GM18498 (cell line): ENCODE measurements around the gene CDK5.
"Not testable (repeated sequence)": the region's sequence is repeated elsewhere in the genome, so short reads cannot be mapped to it uniquely, and the experiment has no call there.

Experiments
- ATAC-seq: cut with Tn5 transposase; IDR thresholded peaks from one replicate; pipeline ENCODE4 v1.9.1; 2021; ENCODE audit warnings: mild to moderate bottlenecking, moderate library complexity; ENCODE audit not compliant: unreplicated experiment

Gene CDK5

GRCh38 chr7:151017370-151017952 lies 40.2 kb downstream of the CDK5 start:
- ATAC-seq = no peak

DNA sequence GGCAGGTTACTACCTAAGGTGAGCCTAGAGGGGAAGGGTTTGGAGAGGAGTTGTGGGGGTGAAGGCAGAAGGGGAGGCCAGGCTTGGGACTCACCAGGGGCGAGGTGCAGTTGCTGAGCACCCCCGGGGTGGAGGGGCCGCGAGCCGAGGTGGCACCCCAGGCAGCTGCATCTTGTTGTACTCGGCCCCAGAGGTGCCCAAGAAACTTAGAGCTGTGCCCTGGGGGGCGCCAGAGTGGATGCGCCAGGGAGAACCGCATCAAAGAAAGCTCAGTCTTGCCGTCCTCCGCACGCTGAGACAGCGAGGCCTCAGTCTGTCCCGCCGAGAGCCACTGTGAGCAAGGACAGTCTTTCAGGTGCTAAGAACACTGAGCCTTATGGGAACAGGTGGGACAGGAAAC lies 40.8 kb downstream of the CDK5 start:
- no peak for ATAC-seq

DNA sequence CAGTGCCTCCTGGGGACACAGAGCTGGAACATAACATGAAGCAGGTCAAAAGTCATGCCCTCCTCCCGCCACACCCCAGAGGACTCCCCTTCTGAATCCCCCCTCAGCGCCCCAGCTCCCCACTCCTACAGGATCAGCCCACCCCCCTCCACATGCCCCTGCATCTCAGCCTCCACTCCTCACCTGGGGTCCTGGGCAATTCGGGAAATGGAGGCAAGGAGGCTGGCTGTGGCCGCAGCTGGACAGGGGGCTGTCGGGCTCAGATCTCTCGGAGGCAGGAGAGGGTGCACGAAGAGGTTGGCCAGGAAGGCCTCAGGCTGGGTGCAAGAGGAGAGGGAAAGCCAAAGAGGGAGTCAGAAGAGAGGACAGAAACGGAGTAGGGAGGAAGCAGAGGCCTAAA lies 41.2 kb downstream of the CDK5 start:
- no peak for ATAC-seq

GRCh38 chr7:151015967-151016366 lies 41.7 kb downstream of the CDK5 start:
- no peak for ATAC-seq

DNA sequence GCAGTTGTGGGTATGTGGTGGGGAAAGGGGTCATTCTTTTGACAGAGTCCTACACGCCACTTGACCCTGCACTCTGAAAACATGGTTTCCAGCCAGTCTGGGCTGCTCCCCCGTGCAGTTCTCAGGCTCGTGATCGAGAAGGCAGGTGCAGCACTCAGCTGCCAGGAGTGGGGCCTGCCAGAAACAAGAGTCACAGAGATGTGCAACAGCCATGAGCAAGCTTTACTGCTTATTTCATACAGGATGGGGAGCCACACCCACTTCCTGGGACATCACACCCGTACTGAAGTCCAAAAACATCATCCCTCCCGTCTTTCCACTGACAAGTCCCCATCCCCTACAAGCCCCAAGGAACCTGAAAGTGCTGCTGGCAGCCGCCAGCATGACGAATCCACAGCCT lies 42.7 kb downstream of the CDK5 start:
- no peak for ATAC-seq

DNA sequence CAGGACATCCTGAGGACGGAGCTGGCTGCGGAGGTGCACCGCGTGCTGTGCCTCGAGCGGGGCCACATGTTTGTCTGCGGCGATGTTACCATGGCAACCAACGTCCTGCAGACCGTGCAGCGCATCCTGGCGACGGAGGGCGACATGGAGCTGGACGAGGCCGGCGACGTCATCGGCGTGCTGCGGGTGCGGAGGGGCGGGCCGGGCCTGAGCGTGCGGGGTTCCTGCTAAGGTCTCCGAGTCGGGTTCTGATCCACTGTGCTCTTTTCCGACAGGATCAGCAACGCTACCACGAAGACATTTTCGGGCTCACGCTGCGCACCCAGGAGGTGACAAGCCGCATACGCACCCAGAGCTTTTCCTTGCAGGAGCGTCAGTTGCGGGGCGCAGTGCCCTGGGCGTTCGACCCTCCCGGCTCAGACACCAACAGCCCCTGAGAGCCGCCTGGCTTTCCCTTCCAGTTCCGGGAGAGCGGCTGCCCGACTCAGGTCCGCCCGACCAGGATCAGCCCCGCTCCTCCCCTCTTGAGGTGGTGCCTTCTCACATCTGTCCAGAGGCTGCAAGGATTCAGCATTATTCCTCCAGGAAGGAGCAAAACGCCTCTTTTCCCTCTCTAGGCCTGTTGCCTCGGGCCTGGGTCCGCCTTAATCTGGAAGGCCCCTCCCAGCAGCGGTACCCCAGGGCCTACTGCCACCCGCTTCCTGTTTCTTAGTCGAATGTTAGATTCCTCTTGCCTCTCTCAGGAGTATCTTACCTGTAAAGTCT lies 43.8 kb downstream of the CDK5 start:
- peak; percentile 52 for ATAC-seq

- ATAC-seq = no peak
Observed at GRCh38 chr7:151013356-151013732, 44.4 kb downstream of the CDK5 start.

- ATAC-seq = no peak
Observed at GRCh38 chr7:151012911-151013347, 44.8 kb downstream of the CDK5 start.

DNA sequence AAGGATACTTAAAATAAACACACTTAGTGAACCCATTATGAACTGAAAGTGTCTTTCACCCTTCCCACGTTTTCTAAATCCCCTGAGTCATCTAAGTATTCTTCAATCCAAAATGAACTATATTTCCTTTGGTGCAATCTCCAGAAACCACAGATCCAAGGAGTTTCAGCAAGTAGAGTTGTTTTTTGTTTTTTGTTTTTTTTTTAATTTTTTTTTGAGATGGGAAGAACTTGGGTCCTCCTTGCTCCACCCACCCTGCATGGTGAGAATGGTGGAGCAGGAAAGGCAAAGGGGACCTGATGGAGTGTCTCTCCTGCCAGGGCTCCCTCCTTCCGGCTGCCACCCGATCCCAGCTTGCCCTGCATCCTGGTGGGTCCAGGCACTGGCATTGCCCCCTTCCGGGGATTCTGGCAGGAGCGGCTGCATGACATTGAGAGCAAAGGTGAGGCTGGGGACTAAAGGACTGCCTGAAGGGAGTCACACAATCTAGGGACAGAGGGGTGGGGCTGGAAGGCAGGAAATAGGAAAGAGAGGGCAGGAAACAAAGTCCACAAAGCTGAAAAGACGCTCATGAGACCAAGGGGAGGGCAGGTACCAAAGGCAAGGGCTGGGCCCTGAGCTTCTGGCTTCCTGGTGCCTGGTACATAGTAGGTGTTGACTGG lies 45.5 kb downstream of the CDK5 start:
- no peak for ATAC-seq

- ATAC-seq = not testable (repeated sequence)
Observed at GRCh38 chr7:151011616-151012015, 46.1 kb downstream of the CDK5 start.

- ATAC-seq = no peak
Observed at GRCh38 chr7:151011097-151011409, 46.6 kb downstream of the CDK5 start.

DNA sequence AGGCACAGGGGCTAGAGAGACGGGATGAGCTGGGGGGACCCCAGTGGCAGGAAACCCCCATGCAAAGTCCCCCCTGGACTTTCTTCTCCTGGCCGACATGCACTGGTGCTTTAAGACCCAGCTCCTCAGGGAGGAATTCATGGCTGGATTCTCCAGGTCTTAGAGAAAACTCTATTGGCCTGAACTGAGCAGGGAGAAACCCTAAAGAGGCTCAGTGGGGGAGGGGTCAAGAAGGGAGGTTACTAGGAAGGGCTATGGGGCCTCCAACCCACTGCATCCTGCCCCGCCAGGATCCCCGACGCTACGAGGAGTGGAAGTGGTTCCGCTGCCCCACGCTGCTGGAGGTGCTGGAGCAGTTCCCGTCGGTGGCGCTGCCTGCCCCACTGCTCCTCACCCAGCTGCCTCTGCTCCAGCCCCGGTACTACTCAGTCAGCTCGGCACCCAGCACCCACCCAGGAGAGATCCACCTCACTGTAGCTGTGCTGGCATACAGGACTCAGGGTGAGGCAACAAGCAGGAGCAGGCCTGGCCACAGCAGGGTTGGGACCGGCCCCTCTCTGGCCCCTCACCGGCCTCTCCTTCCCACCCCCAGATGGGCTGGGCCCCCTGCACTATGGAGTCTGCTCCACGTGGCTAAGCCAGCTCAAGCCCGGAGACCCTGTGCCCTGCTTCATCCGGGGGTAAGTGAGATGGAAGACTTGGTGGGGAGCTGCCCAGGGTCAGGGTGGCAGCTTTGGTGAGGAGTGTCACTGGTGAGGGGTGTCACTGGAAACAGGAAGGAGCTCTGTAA lies 47.2 kb downstream of the CDK5 start:
- no peak for ATAC-seq

- no peak for ATAC-seq
Observed at GRCh38 chr7:151010037-151010306, 47.7 kb downstream of the CDK5 start.

- ATAC-seq = no peak
Observed at GRCh38 chr7:151009327-151010036, 48.2 kb downstream of the CDK5 start.

GRCh38 chr7:151008511-151009323 lies 49.0 kb downstream of the CDK5 start:
- ATAC-seq = no peak

DNA sequence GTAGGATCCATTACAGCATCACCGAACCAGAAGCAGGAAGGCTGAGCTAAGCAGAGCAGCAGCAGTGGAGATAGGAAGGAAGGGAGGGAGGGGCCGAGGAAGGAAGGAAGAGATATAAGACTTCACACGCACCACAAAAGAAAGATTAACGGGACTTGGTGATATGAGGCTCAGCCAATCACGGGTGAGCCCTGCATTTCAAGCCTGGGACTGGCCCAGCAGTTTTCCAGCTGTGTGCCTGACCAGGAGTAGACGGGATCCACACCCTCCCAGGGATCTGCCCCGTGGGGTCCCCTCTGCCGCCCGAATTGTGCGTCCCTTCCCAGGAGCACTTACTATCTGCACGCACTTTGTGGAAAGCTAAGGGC lies 49.6 kb downstream of the CDK5 start:
- ATAC-seq = no peak

DNA sequence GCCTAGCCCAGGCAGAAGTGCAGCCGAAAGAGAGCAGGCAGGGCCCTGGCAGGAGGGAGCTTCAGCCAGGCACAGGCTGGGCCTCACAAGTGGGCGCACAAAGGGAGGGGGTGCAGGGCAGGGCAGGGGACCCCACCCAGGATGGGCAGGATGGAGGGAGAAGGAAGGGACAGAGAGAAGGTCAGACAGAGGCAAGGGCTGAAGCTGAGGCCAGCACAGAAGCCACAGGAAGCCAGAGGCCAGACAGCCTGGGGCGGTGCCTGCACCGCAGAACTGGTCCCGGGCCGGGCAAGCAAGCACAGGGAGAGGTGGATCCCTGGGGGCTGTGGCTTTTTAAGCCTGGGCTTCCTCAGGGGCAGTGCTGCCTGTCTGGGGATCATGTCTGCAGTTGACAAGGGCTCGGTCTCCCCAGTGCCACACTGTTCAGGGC lies 50.2 kb downstream of the CDK5 start:
- ATAC-seq = no peak

DNA sequence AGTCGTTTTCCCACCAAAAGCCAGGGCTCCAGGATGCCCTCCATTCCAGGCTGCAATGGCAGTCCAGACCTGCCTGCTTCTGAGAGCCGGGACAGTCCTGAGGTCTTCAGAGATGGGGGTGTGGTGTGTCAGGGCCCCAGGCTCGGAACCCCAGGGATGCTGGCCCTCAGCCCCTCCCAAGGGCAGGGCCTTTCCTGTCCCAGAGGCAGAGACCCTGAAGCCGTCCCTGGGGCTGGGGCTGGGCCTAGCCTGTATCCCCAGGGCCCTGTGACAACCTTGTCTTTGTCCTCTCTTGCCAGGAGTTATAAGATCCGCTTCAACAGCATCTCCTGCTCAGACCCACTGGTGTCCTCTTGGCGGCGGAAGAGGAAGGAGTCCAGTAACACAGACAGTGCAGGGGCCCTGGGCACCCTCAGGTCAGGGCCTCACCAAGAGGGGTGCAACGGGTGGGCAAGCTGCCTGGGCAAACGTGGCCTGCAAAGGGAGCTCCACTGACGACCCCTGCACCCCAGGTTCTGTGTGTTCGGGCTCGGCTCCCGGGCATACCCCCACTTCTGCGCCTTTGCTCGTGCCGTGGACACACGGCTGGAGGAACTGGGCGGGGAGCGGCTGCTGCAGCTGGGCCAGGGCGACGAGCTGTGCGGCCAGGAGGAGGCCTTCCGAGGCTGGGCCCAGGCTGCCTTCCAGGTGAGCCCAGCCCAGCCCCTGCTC lies 51.0 kb downstream of the CDK5 start:
- no peak for ATAC-seq

- no peak for ATAC-seq
Observed at GRCh38 chr7:151005566-151005965, 52.1 kb downstream of the CDK5 start.
